Glutamatergic neuron (in vitro differentiated cells): ENCODE results near the gene RND3. TPM values are rescaled to one million over a fixed set of nuclear protein-coding genes. Genes with fewer than 3 reads are reported as not detected.
A peak's percentile ranks its signal among the peaks of the same experiment; 100 is the strongest.

ENCODE experiments used
- DNase-seq: peaks from one replicate; pipeline ENCODE4 v3.0.0; 2022
- H3K27ac Mint-ChIP-seq: one replicate; pipeline ENCODE4 v1.8.0; 2020; ENCODE audit warnings: mild to moderate bottlenecking, mixed read lengths, inconsistent platforms; ENCODE audit not compliant: unreplicated experiment
- H3K27me3 Mint-ChIP-seq: one replicate; pipeline ENCODE4 v1.8.0; 2020; ENCODE audit warnings: mild to moderate bottlenecking, moderate library complexity, mixed read lengths, inconsistent platforms; ENCODE audit not compliant: unreplicated experiment
- H3K36me3 Mint-ChIP-seq: one replicate; pipeline ENCODE4 v1.8.0; 2020; ENCODE audit warnings: mild to moderate bottlenecking, mixed read lengths, inconsistent platforms; ENCODE audit not compliant: unreplicated experiment
- H3K4me1 Mint-ChIP-seq: one replicate; pipeline ENCODE4 v1.8.0; 2020; ENCODE audit warnings: mild to moderate bottlenecking, low read depth, mixed read lengths, inconsistent platforms; ENCODE audit not compliant: unreplicated experiment
- H3K4me3 Mint-ChIP-seq: one replicate; pipeline ENCODE4 v1.8.0; 2020; ENCODE audit warnings: mild to moderate bottlenecking, mixed read lengths, inconsistent platforms; ENCODE audit not compliant: unreplicated experiment
- H3K9me3 Mint-ChIP-seq: one replicate; pipeline ENCODE4 v1.8.0; 2020; ENCODE audit warnings: mild to moderate bottlenecking, moderate library complexity, mixed read lengths, inconsistent platforms; ENCODE audit not compliant: unreplicated experiment
- total RNA-seq: library from RNA; stranded (reverse); fragmentation: NEBNext Ultra II Directional; extraction: Animal tissue kit (Norgen Biotek cat#: 25700); gene quantifications from one replicate; pipeline ENCODE4 v1.2.1, GENCODE V29; 2021; ENCODE audit not compliant: unreplicated experiment
- TF ChIP-seq, protein P1 (sequence below): fragments of 200-600 bp; sonication (generic); IDR thresholded peaks from one replicate; pipeline ENCODE4 v1.5.0; 2021; ENCODE audit not compliant: partially characterized antibody, unreplicated experiment

RND3 gene
- total RNA-seq, 1 donor from 2014 or later: 49.0 TPM

DNA sequence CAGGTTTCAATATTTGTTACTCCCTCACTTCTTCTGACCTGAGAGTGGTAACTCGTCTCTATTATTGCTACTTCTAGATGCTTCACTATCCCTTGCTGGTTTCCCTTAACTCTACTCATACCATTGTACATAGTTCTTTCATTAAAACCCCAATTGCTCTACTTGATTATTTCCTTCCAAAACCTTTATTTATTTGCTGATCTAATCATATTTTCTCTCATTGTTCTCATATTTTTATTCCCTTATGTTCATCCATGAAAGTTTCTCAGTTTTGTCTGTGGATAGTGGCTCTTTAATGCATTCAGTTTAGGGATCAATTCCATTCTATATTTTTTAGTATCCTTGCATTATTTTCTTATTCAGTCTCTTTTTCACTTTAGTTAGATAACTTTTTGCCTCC, 42.1 kb downstream of the RND3 start:
- Mint-ChIP-seq H3K4me1 (peaks cover 13% of the 10 kb centered on the region), H3K9me3 (peaks cover 4% of the 10 kb centered on the region), H3K4me3 (no peak overlapping the region), H3K36me3 (no peaks in the 10 kb centered on the region), H3K27me3 (no peaks in the 10 kb centered on the region), H3K27ac (no peak overlapping the region)
- no peak for DNase-seq
- TF ChIP-seq, protein P1, sequence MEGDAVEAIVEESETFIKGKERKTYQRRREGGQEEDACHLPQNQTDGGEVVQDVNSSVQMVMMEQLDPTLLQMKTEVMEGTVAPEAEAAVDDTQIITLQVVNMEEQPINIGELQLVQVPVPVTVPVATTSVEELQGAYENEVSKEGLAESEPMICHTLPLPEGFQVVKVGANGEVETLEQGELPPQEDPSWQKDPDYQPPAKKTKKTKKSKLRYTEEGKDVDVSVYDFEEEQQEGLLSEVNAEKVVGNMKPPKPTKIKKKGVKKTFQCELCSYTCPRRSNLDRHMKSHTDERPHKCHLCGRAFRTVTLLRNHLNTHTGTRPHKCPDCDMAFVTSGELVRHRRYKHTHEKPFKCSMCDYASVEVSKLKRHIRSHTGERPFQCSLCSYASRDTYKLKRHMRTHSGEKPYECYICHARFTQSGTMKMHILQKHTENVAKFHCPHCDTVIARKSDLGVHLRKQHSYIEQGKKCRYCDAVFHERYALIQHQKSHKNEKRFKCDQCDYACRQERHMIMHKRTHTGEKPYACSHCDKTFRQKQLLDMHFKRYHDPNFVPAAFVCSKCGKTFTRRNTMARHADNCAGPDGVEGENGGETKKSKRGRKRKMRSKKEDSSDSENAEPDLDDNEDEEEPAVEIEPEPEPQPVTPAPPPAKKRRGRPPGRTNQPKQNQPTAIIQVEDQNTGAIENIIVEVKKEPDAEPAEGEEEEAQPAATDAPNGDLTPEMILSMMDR: no peak

DNA sequence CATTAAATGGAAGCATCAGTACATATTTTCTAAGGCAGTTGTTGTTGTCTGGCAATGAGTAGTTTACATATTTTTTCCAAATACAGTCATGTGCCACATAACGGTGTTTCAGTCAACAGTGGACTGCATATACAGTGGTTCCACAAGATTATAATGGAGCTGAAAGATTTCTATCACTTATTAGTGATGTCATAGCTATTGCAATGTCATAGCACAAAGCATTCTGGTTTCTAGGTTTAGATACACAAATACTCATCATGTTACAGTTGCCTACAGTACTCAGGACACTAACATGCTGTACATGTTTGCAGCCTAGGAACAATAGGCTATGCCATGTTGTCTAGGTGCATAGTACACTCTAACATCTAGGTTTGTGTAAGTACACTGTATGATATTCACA, 45.0 kb downstream of the RND3 start:
- peaks cover 24% of the 10 kb centered on the region for H3K4me1 Mint-ChIP-seq
- peaks cover 6% of the 10 kb centered on the region for H3K9me3 Mint-ChIP-seq
- no peak overlapping the region for H3K27ac Mint-ChIP-seq
- H3K27me3 Mint-ChIP-seq: no peaks in the 10 kb centered on the region
- H3K4me3 Mint-ChIP-seq: no peak overlapping the region
- DNase-seq: no peak
- TF ChIP-seq, protein P1: no peak
- H3K36me3 Mint-ChIP-seq: no peaks in the 10 kb centered on the region

GRCh38 chr2:150441784-150442183, 45.7 kb downstream of the RND3 start:
- H3K36me3 Mint-ChIP-seq: no peaks in the 10 kb centered on the region
- H3K4me1 Mint-ChIP-seq: peaks cover 24% of the 10 kb centered on the region
- TF ChIP-seq, protein P1: no peak
- no peak overlapping the region for H3K4me3 Mint-ChIP-seq
- DNase-seq: no peak
- H3K9me3 Mint-ChIP-seq: peaks cover 6% of the 10 kb centered on the region
- peak overlapping the region; percentile 8 for H3K27ac Mint-ChIP-seq
- H3K27me3 Mint-ChIP-seq: no peaks in the 10 kb centered on the region

- Mint-ChIP-seq H3K36me3 (no peaks in the 10 kb centered on the region), H3K27ac (peak overlapping the region; percentile 41), H3K4me1 (peaks cover 24% of the 10 kb centered on the region), H3K27me3 (peaks cover 2% of the 10 kb centered on the region), H3K4me3 (peak overlapping the region; percentile 39), H3K9me3 (peaks cover 8% of the 10 kb centered on the region)
- TF ChIP-seq, protein P1: no peak
- DNase-seq: no peak
These were observed 46.2 kb downstream of the RND3 start for GRCh38 chr2:150441226-150441625.

DNA sequence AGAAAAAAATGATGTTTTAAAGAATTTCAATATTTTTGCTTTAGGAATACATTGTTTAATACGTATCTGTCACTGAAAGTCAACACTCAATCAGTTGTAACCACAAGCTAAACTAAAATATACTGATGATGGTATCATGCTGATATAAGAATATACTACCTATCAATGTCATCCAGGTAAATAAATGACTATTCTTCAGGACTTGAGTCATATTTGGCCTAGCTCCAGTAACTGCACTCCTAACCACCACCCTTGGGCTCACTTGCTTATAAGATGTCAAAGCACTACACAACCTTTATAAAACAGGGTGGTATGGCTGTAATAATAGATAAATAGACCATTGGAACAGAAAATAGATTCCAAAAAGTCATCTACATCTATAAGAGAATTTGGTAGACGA, 48.8 kb downstream of the RND3 start:
- H3K27ac Mint-ChIP-seq: no peak overlapping the region
- peaks cover 3% of the 10 kb centered on the region for H3K27me3 Mint-ChIP-seq
- peaks cover 5% of the 10 kb centered on the region for H3K36me3 Mint-ChIP-seq
- no peak overlapping the region for H3K4me3 Mint-ChIP-seq
- H3K4me1 Mint-ChIP-seq: peaks cover 24% of the 10 kb centered on the region
- DNase-seq: no peak
- H3K9me3 Mint-ChIP-seq: peaks cover 6% of the 10 kb centered on the region
- TF ChIP-seq, protein P1: no peak
